GM12872 (cell line): Measurements from ENCODE around the gene PRKACG.

Source experiments
- CTCF ChIP-seq: IDR thresholded peaks from 3 replicates; pipeline ENCODE4 v1.5.1; 2011; ENCODE audit warnings: low read depth, mild to moderate bottlenecking, low read length, moderate library complexity; ENCODE audit not compliant: insufficient read depth

The PRKACG gene

GRCh38 chr9:68969538-68969937, 44.4 kb downstream of the PRKACG start:
- TF ChIP-seq CTCF = no peak

GRCh38 chr9:68967800-68968199, 46.1 kb downstream of the PRKACG start:
- TF ChIP-seq CTCF = no peak

- no peak for TF ChIP-seq CTCF
These were observed 47.4 kb downstream of the PRKACG start for GRCh38 chr9:68966496-68966944.

- TF ChIP-seq CTCF = no peak
These were observed 49.1 kb downstream of the PRKACG start for GRCh38 chr9:68964765-68965164.

GRCh38 chr9:68964102-68964541, 49.8 kb downstream of the PRKACG start:
- TF ChIP-seq CTCF = no peak

GRCh38 chr9:68963416-68963815, 50.5 kb downstream of the PRKACG start:
- TF ChIP-seq CTCF = no peak
